Spleen (tissue), 3 donors: ENCODE results near the gene DDR2.

Experiments
- POLR2A ChIP-seq, 3 donors: fragments of 450-650 bp; IDR thresholded peaks; one replicate each; pipeline ENCODE4 v1.5.1; 2017; ENCODE audit warnings: antibody characterized with exemption in 3 of 3, mild to moderate bottlenecking in 1 of 3
- POLR2AphosphoS5 ChIP-seq, 3 donors: sonication (generic); formaldehyde crosslinking; IDR thresholded peaks; one replicate each; pipeline ENCODE4 v1.5.1; 2017; ENCODE audit warnings: antibody characterized with exemption in 3 of 3

DNA sequence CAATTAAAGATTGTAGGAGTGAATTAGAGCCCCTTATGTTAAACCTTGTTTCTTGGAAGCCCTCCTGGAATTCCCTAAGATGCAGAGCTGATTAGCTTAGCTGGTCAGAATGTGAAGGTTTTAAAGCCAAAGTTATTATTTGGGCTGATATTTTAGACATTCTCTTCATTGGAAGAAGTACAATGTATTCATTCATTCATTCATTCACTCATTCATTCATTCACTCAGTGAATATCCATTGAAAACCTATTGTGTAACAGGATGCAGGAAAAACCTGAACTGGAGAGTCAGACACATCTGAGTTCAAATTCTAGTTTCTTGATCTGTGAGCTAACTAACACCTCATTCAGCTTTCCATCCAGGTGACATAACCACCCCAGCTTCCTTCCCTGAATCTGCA lies 29.7 kb downstream of the DDR2 start:
- TF ChIP-seq POLR2A (IDR thresholded peaks at IDR 0.05) (no peak), POLR2AphosphoS5 (IDR thresholded peaks at IDR 0.05) (no peak)
